ENCODE measurements around the gene SLC9A7. TPM values are rescaled to one million over a fixed set of nuclear protein-coding genes. Genes with fewer than 3 reads are reported as not detected.
"Not testable (repeated sequence)": the region's sequence is repeated elsewhere in the genome, so short reads cannot be mapped to it uniquely, and the experiment has no call there.

Gene SLC9A7
- total RNA-seq, 4 donors from 2014 or later, result 0.63 to 9.0 (median 2.7) TPM

DNA sequence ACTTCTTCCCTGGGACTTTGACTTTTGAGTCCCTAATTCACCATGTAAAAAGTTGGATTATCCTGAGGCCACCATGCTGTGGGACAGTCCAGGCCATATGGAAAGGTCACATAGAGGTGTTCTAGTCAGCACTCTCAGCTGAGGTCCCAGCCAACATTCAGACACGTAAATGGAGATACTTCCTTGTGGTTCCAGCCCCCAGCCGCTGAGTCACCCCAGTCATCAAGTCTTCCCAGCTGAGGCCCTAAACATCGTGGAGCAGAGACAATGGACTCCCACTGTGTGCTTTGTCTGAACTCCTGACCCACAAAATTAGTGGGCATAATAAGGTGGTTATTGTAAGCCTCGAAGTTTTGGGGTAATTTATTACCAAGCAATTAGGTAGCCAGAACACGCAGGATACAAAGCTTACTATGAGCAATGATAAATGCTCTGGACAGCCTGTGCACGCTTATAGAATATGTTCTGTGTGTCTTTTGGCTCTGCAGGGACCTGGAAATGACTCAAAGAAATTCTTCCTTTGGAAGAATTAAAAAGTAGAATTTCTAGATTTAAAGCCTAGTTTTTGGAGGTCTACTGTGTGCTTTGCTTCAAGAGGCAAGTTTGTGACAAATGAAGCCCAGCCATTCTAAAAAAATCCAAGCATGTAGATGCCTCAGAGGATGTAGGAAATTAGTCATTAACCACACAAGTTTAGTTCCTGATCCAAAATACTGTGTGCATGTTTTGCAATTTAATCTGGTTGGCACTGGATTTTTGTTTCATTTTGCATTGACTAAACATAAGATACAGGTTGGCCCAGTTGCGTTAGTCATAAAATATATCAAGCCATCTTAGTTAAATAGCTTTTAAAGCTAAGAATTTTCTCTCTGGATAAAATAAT lies 33.2 kb upstream of the SLC9A7 start:
- DNase-seq (ENCODE audit: low spot score), result no peak
- ATAC-seq (ENCODE audit: low FRiP score), result peak; percentile 74

DNA sequence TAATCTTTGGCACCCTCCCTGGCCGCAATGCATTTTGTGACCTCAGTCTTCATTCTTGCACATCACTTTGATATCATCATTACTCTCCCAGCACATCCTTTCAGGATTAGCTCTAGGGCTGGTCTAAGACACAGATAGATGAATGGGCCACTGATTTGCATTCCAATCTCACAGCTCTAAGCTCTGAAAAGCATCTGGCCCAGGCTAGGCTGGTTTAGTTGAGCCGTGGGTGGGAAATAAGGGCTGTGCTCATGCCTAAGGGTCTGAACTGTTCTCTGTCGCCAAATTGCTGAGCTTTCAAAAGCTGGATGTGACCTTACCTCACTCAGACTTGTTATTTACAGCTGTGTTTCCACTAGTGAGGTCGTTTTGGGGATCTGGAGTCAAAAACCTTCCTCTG lies 30.0 kb upstream of the SLC9A7 start:
- TF ChIP-seq, protein P1, sequence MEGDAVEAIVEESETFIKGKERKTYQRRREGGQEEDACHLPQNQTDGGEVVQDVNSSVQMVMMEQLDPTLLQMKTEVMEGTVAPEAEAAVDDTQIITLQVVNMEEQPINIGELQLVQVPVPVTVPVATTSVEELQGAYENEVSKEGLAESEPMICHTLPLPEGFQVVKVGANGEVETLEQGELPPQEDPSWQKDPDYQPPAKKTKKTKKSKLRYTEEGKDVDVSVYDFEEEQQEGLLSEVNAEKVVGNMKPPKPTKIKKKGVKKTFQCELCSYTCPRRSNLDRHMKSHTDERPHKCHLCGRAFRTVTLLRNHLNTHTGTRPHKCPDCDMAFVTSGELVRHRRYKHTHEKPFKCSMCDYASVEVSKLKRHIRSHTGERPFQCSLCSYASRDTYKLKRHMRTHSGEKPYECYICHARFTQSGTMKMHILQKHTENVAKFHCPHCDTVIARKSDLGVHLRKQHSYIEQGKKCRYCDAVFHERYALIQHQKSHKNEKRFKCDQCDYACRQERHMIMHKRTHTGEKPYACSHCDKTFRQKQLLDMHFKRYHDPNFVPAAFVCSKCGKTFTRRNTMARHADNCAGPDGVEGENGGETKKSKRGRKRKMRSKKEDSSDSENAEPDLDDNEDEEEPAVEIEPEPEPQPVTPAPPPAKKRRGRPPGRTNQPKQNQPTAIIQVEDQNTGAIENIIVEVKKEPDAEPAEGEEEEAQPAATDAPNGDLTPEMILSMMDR (IDR thresholded peaks at IDR 0.05), result no peak
- ATAC-seq (ENCODE audit: low FRiP score) (no peak), DNase-seq (ENCODE audit: low spot score) (no peak)

More for the DNA sequence above, 33.2 kb upstream of the SLC9A7 start:
- TF ChIP-seq, protein P1 (IDR thresholded peaks at IDR 0.05), result no peak

DNA sequence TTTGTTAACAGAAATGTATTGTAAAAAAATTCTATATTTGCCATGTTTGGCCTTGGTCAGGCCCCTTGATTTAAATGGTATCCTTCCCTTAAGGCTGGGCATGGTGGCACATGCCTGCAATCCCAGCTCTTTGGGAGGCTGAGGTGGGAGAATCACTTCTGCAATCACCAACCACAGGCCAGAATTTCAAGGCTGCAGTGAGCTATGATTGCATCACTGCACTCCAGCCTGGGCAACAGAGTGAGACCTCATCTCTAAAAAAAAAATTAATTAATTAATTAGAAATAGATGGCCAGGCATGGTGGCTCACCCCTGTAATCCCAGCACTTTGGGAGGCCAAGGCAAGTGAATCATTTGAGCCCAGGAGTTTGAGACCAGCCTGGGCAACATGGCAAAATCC lies 25.5 kb upstream of the SLC9A7 start:
- not testable (repeated sequence) for ATAC-seq (ENCODE audit: low FRiP score)

DNA sequence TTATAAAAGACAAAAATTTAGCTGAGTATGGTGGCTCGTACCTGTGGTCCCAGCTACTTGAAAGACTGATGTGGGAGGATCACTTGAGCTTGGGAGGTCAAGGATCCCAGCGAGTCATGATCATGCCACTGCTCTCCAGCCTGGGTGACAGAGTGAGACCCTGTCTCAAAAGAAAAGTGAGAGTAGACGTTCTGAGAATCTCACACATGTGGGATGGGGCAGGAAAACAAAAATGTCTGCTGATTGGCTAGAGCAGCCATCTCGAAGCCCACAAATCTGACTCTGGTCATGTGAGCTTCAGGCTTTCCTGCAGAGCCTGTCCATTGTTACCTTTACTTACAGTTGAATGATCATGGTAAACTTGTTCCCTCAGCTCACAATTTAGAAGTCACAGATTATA lies 23.1 kb upstream of the SLC9A7 start:
- TF ChIP-seq, protein P1 (IDR thresholded peaks at IDR 0.05), result no peak
- ATAC-seq (ENCODE audit: low FRiP score) (no peak), DNase-seq (ENCODE audit: low spot score) (no peak)

More for the DNA sequence above, 25.5 kb upstream of the SLC9A7 start:
- DNase-seq (ENCODE audit: low spot score), result not testable (repeated sequence)

DNA sequence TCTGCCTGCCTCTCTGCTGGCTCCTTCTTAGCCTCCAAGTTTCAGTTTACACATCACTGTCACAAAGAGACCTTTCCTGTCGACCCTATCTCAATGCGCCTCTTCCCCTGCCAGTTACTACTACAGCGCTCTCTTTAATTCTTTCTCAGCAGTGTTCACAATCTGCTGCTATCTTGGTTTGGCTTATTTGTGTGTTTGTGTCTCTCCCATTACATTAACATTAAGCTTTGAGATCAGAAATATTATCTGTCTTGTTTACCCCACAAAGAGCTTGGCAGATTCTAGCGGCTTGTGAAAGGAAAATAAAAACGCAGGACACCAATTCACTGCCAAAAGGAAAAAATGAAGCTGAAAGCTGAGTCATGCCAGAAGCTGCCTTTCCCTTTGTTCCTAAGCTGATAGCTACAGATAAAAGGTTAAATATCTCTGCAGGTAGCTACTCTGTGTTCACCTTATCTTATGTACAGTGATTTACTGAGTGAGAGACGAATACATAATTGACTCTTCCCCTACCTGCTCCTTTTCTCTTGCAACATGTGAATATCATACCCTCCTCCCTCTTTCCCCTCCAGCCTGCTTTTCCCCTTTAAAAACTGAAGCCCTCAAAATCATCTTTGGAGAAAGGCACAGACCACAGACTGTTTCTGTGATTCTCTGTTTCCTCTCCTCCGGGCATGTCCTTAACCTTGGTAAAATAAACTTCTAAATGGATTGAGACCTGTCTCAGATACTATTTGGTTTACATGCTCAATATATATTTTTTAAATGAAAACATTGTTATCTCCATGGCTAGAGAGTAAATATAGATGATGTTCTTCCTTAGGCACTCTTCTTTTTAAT lies 19.3 kb upstream of the SLC9A7 start:
- no peak for DNase-seq (ENCODE audit: low spot score)
- TF ChIP-seq, protein P1 (IDR thresholded peaks at IDR 0.05), result no peak
- no peak for ATAC-seq (ENCODE audit: low FRiP score)

DNA sequence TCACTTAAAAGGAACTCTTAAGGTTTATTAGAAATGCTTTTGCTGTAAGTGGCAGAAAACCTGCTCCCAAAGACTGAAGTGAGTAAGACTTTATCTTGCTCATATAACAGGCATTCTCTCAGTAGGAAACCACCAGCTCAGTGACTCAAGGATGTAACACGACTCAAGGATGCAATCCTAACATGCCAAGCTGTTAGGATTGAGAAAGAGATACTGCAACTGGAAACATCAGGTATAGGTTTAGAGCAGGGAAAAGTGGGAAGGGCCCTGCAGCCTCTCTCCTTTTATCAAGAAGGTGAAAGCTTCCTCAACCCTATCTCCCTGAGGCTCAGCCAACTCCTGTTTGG lies 11.9 kb upstream of the SLC9A7 start:
- no peak for DNase-seq (ENCODE audit: low spot score)
- TF ChIP-seq, protein P1 (IDR thresholded peaks at IDR 0.05), result no peak
- peak; percentile 66 for ATAC-seq (ENCODE audit: low FRiP score)

DNA sequence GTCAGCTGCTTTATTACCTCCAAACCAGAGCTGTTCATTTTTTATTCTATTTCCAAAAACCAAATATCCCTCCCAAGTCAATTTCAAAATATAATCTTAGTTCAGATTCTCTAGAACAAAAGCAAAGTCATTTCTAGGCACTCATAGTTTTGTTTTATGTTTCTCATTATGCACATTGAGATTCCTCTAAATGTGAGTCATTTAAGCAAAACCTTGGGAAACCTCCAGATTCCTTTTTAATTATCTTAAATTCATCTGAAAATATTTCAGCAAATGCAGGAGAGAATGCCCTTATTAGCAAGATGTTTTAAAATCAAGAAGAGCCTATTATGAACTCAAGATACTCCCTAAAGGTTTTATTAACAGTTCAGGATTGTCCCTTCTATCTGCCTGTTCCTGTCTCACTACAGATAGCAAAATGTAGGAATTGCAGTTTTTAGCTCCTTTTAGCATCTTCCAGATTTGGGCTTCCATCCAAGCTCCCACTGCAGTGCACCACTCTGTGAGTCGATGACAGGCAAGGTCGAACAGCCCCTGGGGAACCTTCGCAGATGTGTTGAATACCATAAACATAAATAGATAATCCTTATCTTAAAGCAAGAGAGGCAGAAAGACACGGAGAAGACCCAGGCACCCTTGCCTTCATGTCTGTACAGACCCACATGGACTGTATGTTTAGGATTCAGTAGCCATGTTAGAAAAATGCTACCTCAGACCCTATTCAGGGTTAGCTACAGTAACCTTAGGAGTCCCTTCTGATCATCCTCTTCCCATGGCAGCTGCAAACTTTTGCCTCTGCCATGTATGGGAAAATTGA lies 11.3 kb upstream of the SLC9A7 start:
- ATAC-seq (ENCODE audit: low FRiP score), result no peak

More for the DNA sequence above, 11.3 kb upstream of the SLC9A7 start:
- TF ChIP-seq, protein P1 (IDR thresholded peaks at IDR 0.05), result no peak
- no peak for DNase-seq (ENCODE audit: low spot score)

Data from omental fat pad (tissue), 4 donors.